Measurements from ENCODE around the gene FAM20C. TPM values are rescaled to one million over a fixed set of nuclear protein-coding genes. Genes with fewer than 3 reads are reported as not detected.

The FAM20C gene
- total and polyA plus RNA-seq, 2 of the 8 experiments (the other 6 are each of a cell fraction or from before 2014, with no cell fraction given) = 9.5 to 34.8 TPM

DNA sequence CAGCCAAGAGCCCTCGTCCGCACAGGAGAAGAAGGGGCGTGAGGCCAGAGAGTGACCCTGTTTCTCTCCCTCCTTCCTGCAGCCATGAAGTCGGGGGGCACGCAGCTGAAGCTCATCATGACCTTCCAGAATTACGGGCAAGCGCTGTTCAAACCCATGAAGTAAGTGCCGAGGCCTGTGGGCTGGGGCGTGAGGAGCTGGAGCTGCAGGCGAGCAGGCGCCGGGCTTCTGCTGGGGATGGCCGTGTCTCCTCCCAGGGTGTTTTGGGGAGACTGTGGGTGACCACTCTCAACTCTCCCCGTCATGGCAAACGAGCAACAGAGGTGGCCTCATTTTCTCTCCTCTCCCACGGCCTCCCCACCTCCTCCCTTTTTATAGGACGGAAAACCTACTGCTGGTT lies 16.4 kb downstream of the FAM20C start:
- H2BK20ac ChIP-seq (ENCODE audit: low read length) = no peak overlapping the region
- TF ChIP-seq ZNF274 (IDR thresholded peaks at IDR 0.05; ENCODE audit: borderline replicate concordance, extremely low read depth, low read length) = no peak
- TF ChIP-seq, protein P1, sequence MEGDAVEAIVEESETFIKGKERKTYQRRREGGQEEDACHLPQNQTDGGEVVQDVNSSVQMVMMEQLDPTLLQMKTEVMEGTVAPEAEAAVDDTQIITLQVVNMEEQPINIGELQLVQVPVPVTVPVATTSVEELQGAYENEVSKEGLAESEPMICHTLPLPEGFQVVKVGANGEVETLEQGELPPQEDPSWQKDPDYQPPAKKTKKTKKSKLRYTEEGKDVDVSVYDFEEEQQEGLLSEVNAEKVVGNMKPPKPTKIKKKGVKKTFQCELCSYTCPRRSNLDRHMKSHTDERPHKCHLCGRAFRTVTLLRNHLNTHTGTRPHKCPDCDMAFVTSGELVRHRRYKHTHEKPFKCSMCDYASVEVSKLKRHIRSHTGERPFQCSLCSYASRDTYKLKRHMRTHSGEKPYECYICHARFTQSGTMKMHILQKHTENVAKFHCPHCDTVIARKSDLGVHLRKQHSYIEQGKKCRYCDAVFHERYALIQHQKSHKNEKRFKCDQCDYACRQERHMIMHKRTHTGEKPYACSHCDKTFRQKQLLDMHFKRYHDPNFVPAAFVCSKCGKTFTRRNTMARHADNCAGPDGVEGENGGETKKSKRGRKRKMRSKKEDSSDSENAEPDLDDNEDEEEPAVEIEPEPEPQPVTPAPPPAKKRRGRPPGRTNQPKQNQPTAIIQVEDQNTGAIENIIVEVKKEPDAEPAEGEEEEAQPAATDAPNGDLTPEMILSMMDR (IDR thresholded peaks at IDR 0.05; ENCODE audit: control extremely low read depth in 1 of 3, insufficient read depth in 1 of 3, low read depth in 1 of 3, low read length in 3 of 3) = no peak
- no peak for TF ChIP-seq SIRT6 (IDR thresholded peaks at IDR 0.05; ENCODE audit: low read length)
- no peak for TF ChIP-seq POU5F1 (IDR thresholded peaks at IDR 0.05; ENCODE audit: low read depth, low read length)
- no peak for TF ChIP-seq TAF7 (optimal IDR thresholded peaks at IDR 0.05; ENCODE audit: borderline replicate concordance, low read depth, low read length)
- no peak for TF ChIP-seq TEAD4 (IDR thresholded peaks at IDR 0.05; ENCODE audit: low read depth, low read length)
- TF ChIP-seq NANOG (IDR thresholded peaks at IDR 0.05; ENCODE audit: insufficient read depth, low read depth, low read length, poor library complexity, severe bottlenecking) = no peak
- TF ChIP-seq JUN (IDR thresholded peaks at IDR 0.05; ENCODE audit: low read depth, low read length) = no peak
- no peak for TF ChIP-seq BRCA1 (IDR thresholded peaks at IDR 0.05; ENCODE audit: low read depth, low read length)
- TF ChIP-seq PHF8 (conservative IDR thresholded peaks at IDR 0.05; ENCODE audit: low read depth, low read length) = no peak
- TF ChIP-seq, protein P2, sequence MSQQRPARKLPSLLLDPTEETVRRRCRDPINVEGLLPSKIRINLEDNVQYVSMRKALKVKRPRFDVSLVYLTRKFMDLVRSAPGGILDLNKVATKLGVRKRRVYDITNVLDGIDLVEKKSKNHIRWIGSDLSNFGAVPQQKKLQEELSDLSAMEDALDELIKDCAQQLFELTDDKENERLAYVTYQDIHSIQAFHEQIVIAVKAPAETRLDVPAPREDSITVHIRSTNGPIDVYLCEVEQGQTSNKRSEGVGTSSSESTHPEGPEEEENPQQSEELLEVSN (IDR thresholded peaks at IDR 0.05) = no peak

More for the DNA sequence above, 16.4 kb downstream of the FAM20C start:
- H3K23me2 ChIP-seq (ENCODE audit: low read depth, low read length) = peaks cover 2% of the 10 kb centered on the region; the same call in 1 of the 2 replicates
- no peak overlapping the region for H2BK120ac ChIP-seq (replicated peaks; ENCODE audit: low read depth, low read length)
- H3K4me1 ChIP-seq (replicated peaks in 1 of 4; ENCODE audit: control insufficient read depth in 3 of 4, insufficient read depth in 4 of 4, low read length in 3 of 4) = peaks cover 0 to 4% (median 0%) of the 10 kb centered on the region in 4 experiments; a peak in 1 of 7 replicates
- no peak overlapping the region for H2AFZ ChIP-seq (ENCODE audit: low read length)
- ChIA-PET CTCF (ENCODE audit: partially characterized antibody) (interaction anchor here (1.1 to 4.3 kb wide), 11 partner anchors 9 to 146 kb away, joined by 3 to 37 read pairs (median 6); no protein-coding TSS in a partner anchor), POLR2A (ENCODE audit: partially characterized antibody) (no interaction called here)
- H4K91ac ChIP-seq (replicated peaks; ENCODE audit: insufficient read length, low read length) = no peak overlapping the region
- no peak overlapping the region for H3K4me2 ChIP-seq (ENCODE audit: insufficient read depth in 1 of 2, low read depth in 2 of 2, low read length in 2 of 2)
- H3K56ac ChIP-seq (replicated peaks; ENCODE audit: insufficient read length, low read depth, low read length) = no peak overlapping the region
- no peak overlapping the region for H3K4me3 ChIP-seq (ENCODE audit: extremely low read depth in 1 of 4, insufficient read depth in 2 of 4, low read depth in 3 of 4, low read length in 4 of 4)
- H3K23ac ChIP-seq (ENCODE audit: insufficient read length) = no peak overlapping the region
- H2BK5ac ChIP-seq (ENCODE audit: low read depth, low read length) = no peak overlapping the region
- H3K27me3 ChIP-seq (replicated peaks in 1 of 4; ENCODE audit: control insufficient read depth in 3 of 4, extremely low read depth in 1 of 4, insufficient read depth in 3 of 4, low read length in 3 of 4) = no peaks in the 10 kb centered on the region
- H3K4ac ChIP-seq (replicated peaks; ENCODE audit: insufficient read length, low read depth, low read length) = no peak overlapping the region
- DNase-seq (ENCODE audit: low read depth in 1 of 2, low spot score in 2 of 2) = no peak
- peaks cover 4% of the 10 kb centered on the region for H3K79me1 ChIP-seq (ENCODE audit: low read depth, low read length)
- no peak for FAIRE-seq
- no peak overlapping the region for H4K8ac ChIP-seq (ENCODE audit: extremely low read depth, insufficient read depth, low read length)
- H4K5ac ChIP-seq (ENCODE audit: insufficient read length, low read depth, low read length) = no peak overlapping the region
- H2BK12ac ChIP-seq (ENCODE audit: low read depth, low read length) = no peak overlapping the region
- H3K9me3 ChIP-seq (ENCODE audit: insufficient read depth in 2 of 2, low read depth in 1 of 2, low read length in 1 of 2) = peaks cover 2 to 8% of the 10 kb centered on the region in 2 experiments; a peak in 2 of 4 replicates
- H3K36me3 ChIP-seq (ENCODE audit: control insufficient read depth in 2 of 4, insufficient read depth in 4 of 4, low read length in 3 of 4) = peaks cover 0 to 23% (median 3%) of the 10 kb centered on the region in 4 experiments; a peak in 3 of 8 replicates
- H3K14ac ChIP-seq (ENCODE audit: insufficient read length) = no peak overlapping the region
- no peak overlapping the region for H3K18ac ChIP-seq (ENCODE audit: extremely low read depth, low read length)
- H2AK5ac ChIP-seq (ENCODE audit: low read depth, low read length) = no peak overlapping the region
- peaks cover 0 to 8% of the 10 kb centered on the region in 2 experiments; a peak in 1 of 4 replicates for H3K79me2 ChIP-seq (ENCODE audit: control insufficient read depth in 1 of 2, insufficient read depth in 2 of 2, low read length in 2 of 2)
- 93% methylated on average over 15 of the region's 17 CpGs; no CpG with 5 or more reads in 1 of the 2 experiments for WGBS, 2 experiments (ENCODE audit: extremely low coverage in 1 of 2, insufficient coverage in 1 of 2, insufficient read length in 1 of 2, insufficient replicate concordance in 2 of 2, low coverage in 1 of 2, low lambda C conversion rate in 2 of 2, missing lambda C conversion rate in 1 of 2)
- H4K20me1 ChIP-seq (replicated peaks in 1 of 2; ENCODE audit: control insufficient read depth in 1 of 2, insufficient read depth in 2 of 2, low read length in 2 of 2) = peaks cover 0 to 12% of the 10 kb centered on the region in 2 experiments
- no peak overlapping the region for H3K9ac ChIP-seq (replicated peaks in 1 of 4; ENCODE audit: extremely low read depth in 1 of 4, low read depth in 3 of 4, low read length in 3 of 4)
- no peak overlapping the region for H3K27ac ChIP-seq (ENCODE audit: low read depth, low read length)
- no peak overlapping the region for H2BK15ac ChIP-seq (ENCODE audit: low read length)
